Mesendoderm (in vitro differentiated cells): ENCODE data around the gene ZFP62. TPM values are rescaled to one million over a fixed set of nuclear protein-coding genes. Genes with fewer than 3 reads are reported as not detected.

Experiments
- DNase-seq: peaks from one replicate; pipeline ENCODE4 v3.0.0; 2013
- H2AK5ac ChIP-seq: 2 replicates; pipeline ENCODE4 v1.6.1; 2013; ENCODE audit warnings: low read length, inconsistent platforms
- H2BK120ac ChIP-seq: 2 replicates; pipeline ENCODE4 v1.6.1; 2013; ENCODE audit warnings: low read depth, mild to moderate bottlenecking, low read length, moderate library complexity, mixed read lengths
- H2BK15ac ChIP-seq: replicated peaks from 2 replicates; pipeline ENCODE4 v1.6.1; 2013; ENCODE audit warnings: low read depth, mild to moderate bottlenecking, moderate library complexity
- H2BK5ac ChIP-seq: 2 replicates; pipeline ENCODE4 v1.6.1; 2013; ENCODE audit warnings: low read length, inconsistent platforms
- H3K18ac ChIP-seq: 2 replicates; pipeline ENCODE4 v1.6.1; 2013; ENCODE audit warnings: mild to moderate bottlenecking, low read length, mixed read lengths
- H3K23ac ChIP-seq: one replicate; pipeline ENCODE4 v1.6.1; 2013; ENCODE audit warnings: low read length
- H3K27ac ChIP-seq: 2 replicates; pipeline ENCODE4 v1.5.1; 2013; ENCODE audit warnings: low read depth, mild to moderate bottlenecking, inconsistent platforms, low read length, moderate library complexity
- H3K27me3 ChIP-seq: 2 replicates; pipeline ENCODE4 v1.6.1; 2013; ENCODE audit warnings: low read length, control low read depth, mild to moderate bottlenecking, inconsistent platforms; ENCODE audit not compliant: insufficient read depth, poor library complexity
- H3K36me3 ChIP-seq: 2 replicates; pipeline ENCODE4 v1.6.1; 2013; ENCODE audit warnings: low read length, inconsistent platforms; ENCODE audit not compliant: control insufficient read depth, insufficient read depth
- H3K4ac ChIP-seq: one replicate; pipeline ENCODE4 v1.6.1; 2013; ENCODE audit warnings: low read depth, mild to moderate bottlenecking, low read length, moderate library complexity
- H3K4me1 ChIP-seq: 2 replicates; pipeline ENCODE4 v1.6.1; 2013; ENCODE audit warnings: low read depth, low read length, inconsistent platforms; ENCODE audit not compliant: control insufficient read depth
- H3K4me2 ChIP-seq: 2 replicates; pipeline ENCODE4 v1.6.1; 2013; ENCODE audit warnings: low read length
- H3K4me3 ChIP-seq: 2 replicates; pipeline ENCODE4 v1.5.1; 2013; ENCODE audit warnings: mild to moderate bottlenecking, low read length
- H3K56ac ChIP-seq: one replicate; pipeline ENCODE4 v1.6.1; 2013; ENCODE audit warnings: low read length
- H3K79me1 ChIP-seq: 2 replicates; pipeline ENCODE4 v1.6.1; 2013; ENCODE audit warnings: low read length, inconsistent platforms
- H3K79me2 ChIP-seq: 2 replicates; pipeline ENCODE4 v1.6.1; 2013; ENCODE audit warnings: mild to moderate bottlenecking, low read length; ENCODE audit not compliant: control insufficient read depth, insufficient read depth
- H3K9ac ChIP-seq: 2 replicates; pipeline ENCODE4 v1.6.1; 2013; ENCODE audit warnings: low read length, inconsistent platforms
- H4K5ac ChIP-seq: one replicate; pipeline ENCODE4 v1.6.1; 2013; ENCODE audit warnings: low read length
- H4K8ac ChIP-seq: one replicate; pipeline ENCODE4 v1.6.1; 2013; ENCODE audit warnings: low read depth, mild to moderate bottlenecking, control low read depth, low read length, moderate library complexity
- WGBS: extraction: QIAGEN DNeasy Blood & Tissue Kit; methylation state at CpG from one replicate; pipeline ENCODE4 v1.1.7; 2013; ENCODE audit warnings: low lambda C conversion rate, missing lambda C conversion rate; ENCODE audit not compliant: insufficient coverage; ENCODE audit errors: extremely low coverage; 5-methylcytosine and 5-hydroxymethylcytosine counted together
- small RNA-seq: library from polyadenylated mRNA; stranded (forward); fragments of <200 nt; extraction: miRNeasy Mini kit (QIAGEN cat#:217004); gene quantifications from one replicate; pipeline ENCODE3, GENCODE V24; 2013; ENCODE audit not compliant: insufficient read depth

Gene ZFP62

DNA sequence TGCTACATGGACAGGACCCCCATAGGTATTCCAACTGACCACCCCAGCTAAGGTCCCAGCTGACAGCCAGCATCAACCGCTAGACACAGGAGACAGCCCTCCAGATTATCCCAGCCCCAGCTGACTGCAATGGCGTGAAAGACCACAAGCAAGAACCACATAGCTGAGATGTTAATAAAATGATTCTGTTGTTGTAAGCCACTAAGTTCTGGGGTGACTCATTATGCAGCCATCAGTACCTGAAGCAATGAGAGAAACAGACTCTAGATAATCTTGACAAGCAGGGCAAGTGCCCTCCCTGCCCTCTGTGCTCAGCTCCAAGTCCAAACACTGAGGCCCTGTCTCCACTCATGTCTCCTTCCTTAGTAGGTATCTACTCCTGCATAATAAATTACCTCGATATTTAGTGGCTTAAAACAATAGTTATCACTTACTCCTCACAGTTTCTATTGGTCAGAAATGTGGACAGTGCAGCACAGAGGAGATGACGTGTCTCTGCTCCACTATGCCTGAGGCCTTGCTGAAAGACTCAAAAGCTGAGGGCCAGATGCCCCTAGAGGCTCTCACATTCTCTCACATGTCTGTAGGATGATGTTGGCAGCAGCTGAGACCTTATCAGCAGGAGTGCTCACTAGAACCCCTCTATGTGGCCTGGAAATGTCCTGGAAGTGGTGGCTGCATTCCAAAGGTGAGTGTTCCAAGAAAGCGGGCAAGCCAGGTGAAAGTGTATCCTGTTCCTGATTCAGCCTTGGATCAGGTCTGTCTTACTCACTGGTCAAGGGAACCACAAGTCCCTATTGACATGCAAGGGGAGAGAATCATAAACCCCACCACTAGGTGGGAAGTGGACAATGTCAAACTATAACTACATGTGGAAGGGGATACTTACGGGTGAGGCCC, 60.9 kb downstream of the ZFP62 start:
- Histone ChIP-seq H3K4me2 (no peak overlapping the region), H3K4me1 (peaks cover 7% of the 10 kb centered on the region), H4K5ac (no peak overlapping the region), H3K27ac (no peak overlapping the region), H3K4ac (no peak overlapping the region), H3K23ac (no peak overlapping the region), H4K8ac (no peak overlapping the region), H2BK15ac (no peak overlapping the region), H3K9ac (no peak overlapping the region), H3K56ac (no peak overlapping the region), H2AK5ac (no peak overlapping the region), H3K36me3 (no peaks in the 10 kb centered on the region), H2BK120ac (no peak overlapping the region), H3K4me3 (no peak overlapping the region), H3K79me2 (peaks cover 59% of the 10 kb centered on the region), H3K79me1 (peaks cover 45% of the 10 kb centered on the region), H3K27me3 (no peaks in the 10 kb centered on the region), H3K18ac (no peak overlapping the region), H2BK5ac (no peak overlapping the region)
- DNase-seq: peak; percentile 47
- no CpG with 5 or more reads among the region's 6 CpGs for WGBS

DNA sequence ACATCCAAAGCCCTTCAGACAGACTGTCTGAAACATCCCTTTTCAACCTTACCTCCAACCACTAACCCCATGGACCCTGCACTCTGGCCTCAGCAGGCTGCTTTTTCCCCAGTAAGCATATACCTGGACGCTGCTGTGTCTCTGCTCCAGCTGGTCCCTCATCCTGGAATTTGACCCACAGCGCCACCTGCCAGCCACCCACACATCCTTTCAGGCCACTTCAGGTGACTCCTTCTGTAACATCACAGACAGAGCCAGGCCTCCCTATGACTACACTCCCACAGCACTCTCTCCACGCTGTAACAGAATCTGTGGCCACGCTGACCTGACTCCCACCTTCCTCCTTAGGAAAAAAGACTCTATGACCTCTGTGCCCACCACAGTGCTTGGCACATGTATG, 61.9 kb downstream of the ZFP62 start:
- H3K36me3 ChIP-seq: no peaks in the 10 kb centered on the region
- no peak overlapping the region for H2AK5ac ChIP-seq
- peak; percentile 77 for DNase-seq
- no peaks in the 10 kb centered on the region for H3K27me3 ChIP-seq
- no peak overlapping the region for H3K56ac ChIP-seq
- H4K5ac ChIP-seq: no peak overlapping the region
- no peak overlapping the region for H3K4ac ChIP-seq
- H3K23ac ChIP-seq: no peak overlapping the region
- no peak overlapping the region for H4K8ac ChIP-seq
- H2BK120ac ChIP-seq: no peak overlapping the region
- H3K79me2 ChIP-seq: peaks cover 62% of the 10 kb centered on the region
- WGBS: no CpG with 5 or more reads among the region's 4 CpGs
- peaks cover 45% of the 10 kb centered on the region for H3K79me1 ChIP-seq
- H3K18ac ChIP-seq: no peak overlapping the region
- H3K4me1 ChIP-seq: peaks cover 7% of the 10 kb centered on the region
- H3K4me2 ChIP-seq: no peak overlapping the region
- no peak overlapping the region for H3K27ac ChIP-seq
- H2BK15ac ChIP-seq: no peak overlapping the region
- H2BK5ac ChIP-seq: no peak overlapping the region
- no peak overlapping the region for H3K4me3 ChIP-seq
- no peak overlapping the region for H3K9ac ChIP-seq

DNA sequence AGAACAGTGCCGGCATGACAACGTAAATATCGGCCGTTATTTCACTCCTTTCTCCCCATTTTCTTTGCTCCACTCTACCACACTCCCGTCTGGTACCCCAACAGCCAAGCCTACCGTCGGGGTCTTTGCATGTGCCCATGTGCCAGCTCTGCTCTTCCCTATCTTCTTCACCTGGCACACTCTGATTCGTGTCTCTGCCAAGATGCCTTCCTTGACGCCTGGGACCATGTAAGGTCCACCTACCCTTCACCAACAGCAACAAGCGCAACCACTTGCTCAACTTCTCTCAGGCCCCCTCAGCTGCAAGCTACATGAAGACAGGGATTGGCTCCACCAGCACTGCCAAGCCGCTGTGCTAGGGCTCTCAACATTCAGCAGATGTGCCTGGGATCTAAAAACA, 62.9 kb downstream of the ZFP62 start:
- WGBS: no CpG with 5 or more reads among the region's 11 CpGs

More for the DNA sequence above, 62.9 kb downstream of the ZFP62 start:
- H3K56ac ChIP-seq: no peak overlapping the region
- H3K27me3 ChIP-seq: no peaks in the 10 kb centered on the region
- H2BK15ac ChIP-seq: no peak overlapping the region
- peaks cover 42% of the 10 kb centered on the region for H3K79me1 ChIP-seq
- no peak overlapping the region for H3K4me2 ChIP-seq
- H3K9ac ChIP-seq: no peak overlapping the region
- H2BK5ac ChIP-seq: no peak overlapping the region
- no peak overlapping the region for H3K23ac ChIP-seq
- no peak overlapping the region for H3K18ac ChIP-seq
- no peak overlapping the region for H3K27ac ChIP-seq
- H3K4ac ChIP-seq: no peak overlapping the region
- H4K5ac ChIP-seq: no peak overlapping the region
- H2AK5ac ChIP-seq: no peak overlapping the region
- H3K36me3 ChIP-seq: no peaks in the 10 kb centered on the region
- H3K79me2 ChIP-seq: peaks cover 65% of the 10 kb centered on the region
- H4K8ac ChIP-seq: no peak overlapping the region
- no peak for DNase-seq
- no peak overlapping the region for H2BK120ac ChIP-seq
- peaks cover 3% of the 10 kb centered on the region for H3K4me1 ChIP-seq
- H3K4me3 ChIP-seq: no peak overlapping the region

Small RNA genes lying within 50 kb of the gene (small RNA-seq; reads per million reads assigned to genes)
- not detected for gene RF00019
